WTC11 (cell line): ENCODE results near the gene FGD6. TPM values are rescaled to one million over a fixed set of nuclear protein-coding genes. Genes with fewer than 3 reads are reported as not detected.

Experiments used
- ATAC-seq: fragments of 200-7000 bp; cut with Tn5 transposase; 2 replicates; pipeline ENCODE4 v1.10.0; 2021; ENCODE audit warnings: mild to moderate bottlenecking, moderate library complexity
- CTCF ChIA-PET: fragments of 300-600 bp; sonication (Branson Sonifier 250); formaldehyde crosslinking; loops from one replicate; lab custom pipeline; 2021; ENCODE audit warnings: antibody characterized with exemption; lab: Charles Lee
- POLR2A ChIA-PET: fragments of 350-600 bp; sonication (Branson Sonifier 250); formaldehyde crosslinking; loops from one replicate; lab custom pipeline; 2021; ENCODE audit warnings: antibody characterized with exemption; lab: Charles Lee
- DNase-seq: peaks from one replicate; pipeline ENCODE4 v3.0.0; 2021; ENCODE audit warnings: low spot score
- H3K27ac Mint-ChIP-seq: 2 replicates; pipeline ENCODE4 v1.8.0; 2021; ENCODE audit warnings: mixed read lengths
- H3K27me3 Mint-ChIP-seq: 2 replicates; pipeline ENCODE4 v1.8.0; 2021; ENCODE audit warnings: low read depth, mild to moderate bottlenecking, moderate library complexity, mixed read lengths
- H3K36me3 Mint-ChIP-seq: 2 replicates; pipeline ENCODE4 v1.8.0; 2021; ENCODE audit warnings: mixed read lengths
- H3K4me1 Mint-ChIP-seq: 2 replicates; pipeline ENCODE4 v1.8.0; 2022; ENCODE audit warnings: mixed read lengths
- H3K4me3 Mint-ChIP-seq: 2 replicates; pipeline ENCODE4 v1.8.0; 2021; ENCODE audit warnings: mild to moderate bottlenecking, moderate library complexity, mixed read lengths
- H3K9me3 Mint-ChIP-seq: 2 replicates; pipeline ENCODE4 v1.8.0; 2021; ENCODE audit warnings: mixed read lengths
- ATF1 ChIP-seq: sonication (generic); formaldehyde crosslinking; IDR thresholded peaks from 2 replicates; pipeline ENCODE4 v1.8.1; 2023; ENCODE audit warnings: mild to moderate bottlenecking, moderate library complexity, missing genetic modification reagents
- CDX4 ChIP-seq: fragments of 250-450 bp; sonication (Bioruptor Pico); IDR thresholded peaks from 2 replicates; pipeline ENCODE4 v1.9.0; 2021; ENCODE audit warnings: moderate library complexity, mild to moderate bottlenecking, inconsistent platforms, borderline replicate concordance
- CREM ChIP-seq: sonication (generic); formaldehyde crosslinking; IDR thresholded peaks from 2 replicates; pipeline ENCODE4 v1.8.1; 2022; ENCODE audit warnings: mild to moderate bottlenecking, missing genetic modification reagents, moderate library complexity
- E2F5 ChIP-seq: sonication (generic); formaldehyde crosslinking; IDR thresholded peaks from 2 replicates; pipeline ENCODE4 v1.8.1; 2022; ENCODE audit warnings: mild to moderate bottlenecking, moderate library complexity, missing genetic modification reagents
- FOXK1 ChIP-seq: sonication (generic); formaldehyde crosslinking; IDR thresholded peaks from 2 replicates; pipeline ENCODE4 v1.8.0; 2022; ENCODE audit warnings: mild to moderate bottlenecking, moderate library complexity, missing genetic modification reagents
- GTF2I ChIP-seq: fragments of 250-450 bp; sonication (Bioruptor Pico); conservative IDR thresholded peaks from 2 replicates; pipeline ENCODE4 v1.4.0; 2021; ENCODE audit warnings: mild to moderate bottlenecking
- HMGA2 ChIP-seq: fragments of 250-450 bp; sonication (Bioruptor Pico); IDR thresholded peaks from 2 replicates; pipeline ENCODE4 v1.4.0; 2021; ENCODE audit warnings: mild to moderate bottlenecking, moderate library complexity
- MYBL2 ChIP-seq: sonication (generic); formaldehyde crosslinking; IDR thresholded peaks from 2 replicates; pipeline ENCODE4 v1.8.1; 2023; ENCODE audit warnings: mild to moderate bottlenecking, moderate library complexity, missing genetic modification reagents
- NFYB ChIP-seq: sonication (generic); formaldehyde crosslinking; conservative IDR thresholded peaks from 2 replicates; pipeline ENCODE4 v1.8.0; 2022; ENCODE audit warnings: low read depth, missing genetic modification reagents
- OVOL2 ChIP-seq: fragments of 250-450 bp; sonication (Bioruptor Pico); IDR thresholded peaks from 2 replicates; pipeline ENCODE4 v1.9.0; 2021; ENCODE audit warnings: mild to moderate bottlenecking, borderline replicate concordance
- PRDM15 ChIP-seq: sonication (generic); formaldehyde crosslinking; IDR thresholded peaks from 2 replicates; pipeline ENCODE4 v1.8.0; 2022; ENCODE audit warnings: missing genetic modification reagents
- PRRX2 ChIP-seq: fragments of 250-450 bp; sonication (Bioruptor Pico); IDR thresholded peaks from 2 replicates; pipeline ENCODE4 v1.8.0; 2021; ENCODE audit warnings: mild to moderate bottlenecking
- TEAD1 ChIP-seq: sonication (generic); formaldehyde crosslinking; IDR thresholded peaks from 2 replicates; pipeline ENCODE4 v1.8.0; 2022; ENCODE audit warnings: mild to moderate bottlenecking, missing genetic modification reagents
- TEAD4 ChIP-seq: sonication (generic); formaldehyde crosslinking; IDR thresholded peaks from 2 replicates; pipeline ENCODE4 v1.8.0; 2022; ENCODE audit warnings: mild to moderate bottlenecking, missing genetic modification reagents
- USF1 ChIP-seq: sonication (generic); formaldehyde crosslinking; IDR thresholded peaks from 2 replicates; pipeline ENCODE4 v1.8.0; 2022; ENCODE audit warnings: mild to moderate bottlenecking, missing genetic modification reagents
- USF2 ChIP-seq: sonication (generic); formaldehyde crosslinking; IDR thresholded peaks from 2 replicates; pipeline ENCODE4 v1.8.1; 2023; ENCODE audit warnings: mild to moderate bottlenecking, missing genetic modification reagents, moderate library complexity
- ZNF121 ChIP-seq: sonication (generic); formaldehyde crosslinking; IDR thresholded peaks from 2 replicates; pipeline ENCODE4 v1.8.0; 2023; ENCODE audit warnings: missing genetic modification reagents
- ZNF219 ChIP-seq: sonication (generic); formaldehyde crosslinking; IDR thresholded peaks from 2 replicates; pipeline ENCODE4 v1.8.0; 2023; ENCODE audit warnings: missing genetic modification reagents, mild to moderate bottlenecking, borderline replicate concordance
- ZNF263 ChIP-seq: sonication (generic); formaldehyde crosslinking; IDR thresholded peaks from 2 replicates; pipeline ENCODE4 v1.8.1; 2022; ENCODE audit warnings: low read depth, mild to moderate bottlenecking, moderate library complexity, missing genetic modification reagents
- ZNF416 ChIP-seq: fragments of 250-450 bp; sonication (Bioruptor Pico); IDR thresholded peaks from 2 replicates; pipeline ENCODE4 v1.9.0; 2021; ENCODE audit warnings: mild to moderate bottlenecking, inconsistent platforms
- ZNF425 ChIP-seq: fragments of 250-450 bp; sonication (Bioruptor Pico); conservative IDR thresholded peaks from 2 replicates; pipeline ENCODE4 v1.9.0; 2021; ENCODE audit warnings: mild to moderate bottlenecking
- ZSCAN18 ChIP-seq: fragments of 250-450 bp; sonication (Bioruptor Pico); IDR thresholded peaks from 2 replicates; pipeline ENCODE4 v2.1.2; 2022; ENCODE audit warnings: mild to moderate bottlenecking, moderate library complexity
- total RNA-seq: library from RNA; stranded (reverse); gene quantifications from 3 replicates; pipeline ENCODE4 v1.2.3, GENCODE V29; 2021

FGD6 gene
- total RNA-seq, 1 experiment from 2014 or later, result 28.2 TPM

- Mint-ChIP-seq H3K4me1 (peaks cover 45% of the 10 kb centered on the region), H3K27me3 (no peaks in the 10 kb centered on the region), H3K27ac (peak overlapping the region; percentile 99), H3K36me3 (peaks cover 11% of the 10 kb centered on the region), H3K4me3 (peak overlapping the region; percentile 97), H3K9me3 (peaks cover 4% of the 10 kb centered on the region; the same call in 1 of the 2 replicates)
- DNase-seq, result no peak
- ChIA-PET CTCF (no interaction called here), POLR2A (interaction anchor here (0.6 to 2.4 kb wide), 2 partner anchors 9 to 350 kb away, joined by 4 to 24 read pairs; no protein-coding TSS in a partner anchor)
- TF ChIP-seq HMGA2 (CRISPR knock-in tag) (no peak), NFYB (CRISPR knock-in tag) (peak; percentile 45)
- ATAC-seq, result no peak
Observed at GRCh38 chr12:95215949-95216348, 1.3 kb downstream of the FGD6 start.

- Mint-ChIP-seq H3K4me1 (peaks cover 49% of the 10 kb centered on the region), H3K27ac (no peak overlapping the region), H3K4me3 (no peak overlapping the region), H3K36me3 (peaks cover 12% of the 10 kb centered on the region), H3K9me3 (no peaks in the 10 kb centered on the region), H3K27me3 (no peaks in the 10 kb centered on the region)
- POLR2A ChIA-PET, result no interaction called here
- ATAC-seq (no peak), DNase-seq (no peak)
- TF ChIP-seq TEAD4 (CRISPR knock-in tag) (no peak), GTF2I (no peak), ZNF416 (CRISPR knock-in tag) (no peak)
- CTCF ChIA-PET, result no interaction called here
Observed at GRCh38 chr12:95214466-95214865, 2.8 kb downstream of the FGD6 start.

GRCh38 chr12:95213928-95214327, 3.3 kb downstream of the FGD6 start:
- ATAC-seq (no peak), DNase-seq (no peak)
- H3K9me3 Mint-ChIP-seq, result no peaks in the 10 kb centered on the region
- H3K27me3 Mint-ChIP-seq, result no peaks in the 10 kb centered on the region
- no peak overlapping the region; the same call in 1 of the 2 replicates for H3K27ac Mint-ChIP-seq
- CTCF ChIA-PET, result no interaction called here
- POLR2A ChIA-PET, result no interaction called here
- no peak overlapping the region for H3K4me3 Mint-ChIP-seq
- H3K36me3 Mint-ChIP-seq, result peaks cover 17% of the 10 kb centered on the region
- peaks cover 49% of the 10 kb centered on the region for H3K4me1 Mint-ChIP-seq
- TF ChIP-seq CREM (no peak), MYBL2 (no peak), ZNF425 (CRISPR knock-in tag) (no peak), USF2 (no peak), OVOL2 (CRISPR knock-in tag) (no peak), PRRX2 (no peak), TEAD1 (CRISPR knock-in tag) (no peak), ATF1 (CRISPR knock-in tag) (no peak), FOXK1 (CRISPR knock-in tag) (no peak), GTF2I (no peak), PRDM15 (CRISPR knock-in tag) (no peak), CDX4 (CRISPR knock-in tag) (no peak), ZNF121 (no peak), ZNF219 (no peak), USF1 (CRISPR knock-in tag) (no peak), ZNF263 (no peak), E2F5 (CRISPR knock-in tag) (no peak), ZSCAN18 (CRISPR knock-in tag) (no peak)
